GM23338 (cell line): ENCODE measurements around the gene KCNH5.

Source experiments
- EZH2phosphoT487 ChIP-seq: fragments of 200-600 bp; sonication (generic); IDR thresholded peaks from one replicate; pipeline ENCODE4 v1.8.1; 2018; ENCODE audit warnings: antibody characterized with exemption; ENCODE audit not compliant: unreplicated experiment
- TF ChIP-seq, protein P1 (sequence below), 2 experiments: fragments of 200-600 bp in 1 of 2; sonication (generic) in 1 of 2; conservative IDR thresholded peaks; 2 replicates each; pipeline versions ENCODE4 v1.5.1 to v1.6.1; 2016 to 2017; ENCODE audit warnings: antibody characterized with exemption in 2 of 2, low read depth in 2 of 2, mild to moderate bottlenecking in 2 of 2, moderate library complexity in 1 of 2
- TF ChIP-seq, protein P2 (sequence below): IDR thresholded peaks from one replicate; pipeline ENCODE4 v1.6.1; 2018; ENCODE audit warnings: antibody characterized with exemption; ENCODE audit not compliant: unreplicated experiment

DNA sequence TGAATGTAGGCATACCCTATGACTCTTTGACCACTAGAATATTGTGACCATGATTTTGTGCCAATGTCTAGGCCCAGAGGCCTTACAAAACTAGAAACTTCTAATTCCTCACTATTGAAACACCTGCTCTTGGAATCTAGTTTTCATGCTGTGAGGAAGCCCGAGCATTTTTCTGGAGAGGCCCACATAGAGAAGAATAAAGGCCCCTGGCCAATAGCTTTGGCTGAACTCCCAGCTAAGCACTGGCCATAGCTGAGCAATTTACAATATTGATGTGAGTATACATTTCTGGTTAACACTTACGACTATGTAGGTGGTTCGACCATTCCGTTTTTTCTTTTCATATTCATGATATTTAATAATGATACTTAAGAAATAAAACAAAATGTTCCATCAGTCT is 190.3 kb downstream of the KCNH5 start:
- TF ChIP-seq, protein P1, sequence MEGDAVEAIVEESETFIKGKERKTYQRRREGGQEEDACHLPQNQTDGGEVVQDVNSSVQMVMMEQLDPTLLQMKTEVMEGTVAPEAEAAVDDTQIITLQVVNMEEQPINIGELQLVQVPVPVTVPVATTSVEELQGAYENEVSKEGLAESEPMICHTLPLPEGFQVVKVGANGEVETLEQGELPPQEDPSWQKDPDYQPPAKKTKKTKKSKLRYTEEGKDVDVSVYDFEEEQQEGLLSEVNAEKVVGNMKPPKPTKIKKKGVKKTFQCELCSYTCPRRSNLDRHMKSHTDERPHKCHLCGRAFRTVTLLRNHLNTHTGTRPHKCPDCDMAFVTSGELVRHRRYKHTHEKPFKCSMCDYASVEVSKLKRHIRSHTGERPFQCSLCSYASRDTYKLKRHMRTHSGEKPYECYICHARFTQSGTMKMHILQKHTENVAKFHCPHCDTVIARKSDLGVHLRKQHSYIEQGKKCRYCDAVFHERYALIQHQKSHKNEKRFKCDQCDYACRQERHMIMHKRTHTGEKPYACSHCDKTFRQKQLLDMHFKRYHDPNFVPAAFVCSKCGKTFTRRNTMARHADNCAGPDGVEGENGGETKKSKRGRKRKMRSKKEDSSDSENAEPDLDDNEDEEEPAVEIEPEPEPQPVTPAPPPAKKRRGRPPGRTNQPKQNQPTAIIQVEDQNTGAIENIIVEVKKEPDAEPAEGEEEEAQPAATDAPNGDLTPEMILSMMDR (conservative IDR thresholded peaks at IDR 0.05; ENCODE audit: low read depth in 2 of 2) = no peak
- no peak for TF ChIP-seq EZH2phosphoT487
- TF ChIP-seq, protein P2, sequence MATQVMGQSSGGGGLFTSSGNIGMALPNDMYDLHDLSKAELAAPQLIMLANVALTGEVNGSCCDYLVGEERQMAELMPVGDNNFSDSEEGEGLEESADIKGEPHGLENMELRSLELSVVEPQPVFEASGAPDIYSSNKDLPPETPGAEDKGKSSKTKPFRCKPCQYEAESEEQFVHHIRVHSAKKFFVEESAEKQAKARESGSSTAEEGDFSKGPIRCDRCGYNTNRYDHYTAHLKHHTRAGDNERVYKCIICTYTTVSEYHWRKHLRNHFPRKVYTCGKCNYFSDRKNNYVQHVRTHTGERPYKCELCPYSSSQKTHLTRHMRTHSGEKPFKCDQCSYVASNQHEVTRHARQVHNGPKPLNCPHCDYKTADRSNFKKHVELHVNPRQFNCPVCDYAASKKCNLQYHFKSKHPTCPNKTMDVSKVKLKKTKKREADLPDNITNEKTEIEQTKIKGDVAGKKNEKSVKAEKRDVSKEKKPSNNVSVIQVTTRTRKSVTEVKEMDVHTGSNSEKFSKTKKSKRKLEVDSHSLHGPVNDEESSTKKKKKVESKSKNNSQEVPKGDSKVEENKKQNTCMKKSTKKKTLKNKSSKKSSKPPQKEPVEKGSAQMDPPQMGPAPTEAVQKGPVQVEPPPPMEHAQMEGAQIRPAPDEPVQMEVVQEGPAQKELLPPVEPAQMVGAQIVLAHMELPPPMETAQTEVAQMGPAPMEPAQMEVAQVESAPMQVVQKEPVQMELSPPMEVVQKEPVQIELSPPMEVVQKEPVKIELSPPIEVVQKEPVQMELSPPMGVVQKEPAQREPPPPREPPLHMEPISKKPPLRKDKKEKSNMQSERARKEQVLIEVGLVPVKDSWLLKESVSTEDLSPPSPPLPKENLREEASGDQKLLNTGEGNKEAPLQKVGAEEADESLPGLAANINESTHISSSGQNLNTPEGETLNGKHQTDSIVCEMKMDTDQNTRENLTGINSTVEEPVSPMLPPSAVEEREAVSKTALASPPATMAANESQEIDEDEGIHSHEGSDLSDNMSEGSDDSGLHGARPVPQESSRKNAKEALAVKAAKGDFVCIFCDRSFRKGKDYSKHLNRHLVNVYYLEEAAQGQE = no peak
